ENCODE results near the gene ARRDC5.

The ARRDC5 gene

DNA sequence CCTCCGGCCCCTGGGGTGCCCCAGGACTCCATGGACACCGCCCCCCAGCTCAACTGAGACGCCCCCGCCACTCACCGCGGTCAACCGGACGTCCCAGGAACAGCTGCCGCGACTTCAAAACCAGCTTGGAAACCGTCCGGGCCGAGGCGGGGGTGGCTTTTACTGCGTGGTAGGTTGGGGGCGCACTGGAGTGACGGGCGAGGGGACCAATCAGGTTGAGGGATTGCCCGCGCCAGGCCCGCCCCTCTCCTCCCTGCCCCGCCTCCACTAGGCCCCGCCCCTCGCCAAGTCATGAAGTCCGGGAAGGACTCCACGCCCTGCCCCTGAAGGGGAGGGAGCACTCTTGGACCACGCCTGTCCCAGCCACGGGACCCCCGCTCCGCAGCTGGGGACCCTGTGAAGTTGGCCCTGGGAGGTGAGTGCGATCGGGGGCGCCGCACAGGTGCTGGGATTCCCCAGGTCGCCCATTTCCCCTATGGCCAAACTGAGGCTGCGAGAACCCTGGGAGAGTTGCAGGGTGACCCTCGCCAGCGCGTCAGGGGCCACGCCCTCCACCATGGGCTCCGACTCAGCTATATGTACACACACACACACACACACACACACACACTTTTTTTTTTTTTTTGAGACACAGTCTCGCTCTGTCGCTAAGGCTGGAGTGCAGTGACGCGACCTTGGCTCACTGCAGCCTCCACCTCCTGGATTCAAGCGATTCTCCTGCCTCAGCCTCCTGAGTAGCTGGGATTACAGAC, 35.0 kb downstream of the ARRDC5 start, which contains the start of gene PLIN3 (continued):
- no peak for TF ChIP-seq ZNF211 (tag by site-specific recombination; IDR thresholded peaks at IDR 0.05; ENCODE audit: low read depth)
- TF ChIP-seq ZNF175 (tag by site-specific recombination; IDR thresholded peaks at IDR 0.05): no peak
- peak; percentile 86; the same call in 1 of the 2 replicates for TF ChIP-seq KLF8 (tag by site-specific recombination; IDR thresholded peaks at IDR 0.05)
- TF ChIP-seq WT1 (tag by site-specific recombination; IDR thresholded peaks at IDR 0.05): no peak
- no peak for TF ChIP-seq ZNF596 (tag by site-specific recombination; IDR thresholded peaks at IDR 0.05)
- TF ChIP-seq ZNF341 (tag by site-specific recombination; IDR thresholded peaks at IDR 0.05; ENCODE audit: low read depth): peak; percentile 87
- TF ChIP-seq ZNF664 (tag by site-specific recombination; IDR thresholded peaks at IDR 0.05): no peak
- no peak for TF ChIP-seq ZSCAN30 (tag by site-specific recombination; IDR thresholded peaks at IDR 0.05)
- peak; percentile 73 for TF ChIP-seq ZFHX2 (tag by site-specific recombination; conservative IDR thresholded peaks at IDR 0.05)
- TF ChIP-seq SP3 (tag by site-specific recombination; IDR thresholded peaks at IDR 0.05): peak; percentile 91
- no peak for TF ChIP-seq ZNF529 (tag by site-specific recombination; IDR thresholded peaks at IDR 0.05; ENCODE audit: insufficient replicate concordance)
- TF ChIP-seq, protein P1, sequence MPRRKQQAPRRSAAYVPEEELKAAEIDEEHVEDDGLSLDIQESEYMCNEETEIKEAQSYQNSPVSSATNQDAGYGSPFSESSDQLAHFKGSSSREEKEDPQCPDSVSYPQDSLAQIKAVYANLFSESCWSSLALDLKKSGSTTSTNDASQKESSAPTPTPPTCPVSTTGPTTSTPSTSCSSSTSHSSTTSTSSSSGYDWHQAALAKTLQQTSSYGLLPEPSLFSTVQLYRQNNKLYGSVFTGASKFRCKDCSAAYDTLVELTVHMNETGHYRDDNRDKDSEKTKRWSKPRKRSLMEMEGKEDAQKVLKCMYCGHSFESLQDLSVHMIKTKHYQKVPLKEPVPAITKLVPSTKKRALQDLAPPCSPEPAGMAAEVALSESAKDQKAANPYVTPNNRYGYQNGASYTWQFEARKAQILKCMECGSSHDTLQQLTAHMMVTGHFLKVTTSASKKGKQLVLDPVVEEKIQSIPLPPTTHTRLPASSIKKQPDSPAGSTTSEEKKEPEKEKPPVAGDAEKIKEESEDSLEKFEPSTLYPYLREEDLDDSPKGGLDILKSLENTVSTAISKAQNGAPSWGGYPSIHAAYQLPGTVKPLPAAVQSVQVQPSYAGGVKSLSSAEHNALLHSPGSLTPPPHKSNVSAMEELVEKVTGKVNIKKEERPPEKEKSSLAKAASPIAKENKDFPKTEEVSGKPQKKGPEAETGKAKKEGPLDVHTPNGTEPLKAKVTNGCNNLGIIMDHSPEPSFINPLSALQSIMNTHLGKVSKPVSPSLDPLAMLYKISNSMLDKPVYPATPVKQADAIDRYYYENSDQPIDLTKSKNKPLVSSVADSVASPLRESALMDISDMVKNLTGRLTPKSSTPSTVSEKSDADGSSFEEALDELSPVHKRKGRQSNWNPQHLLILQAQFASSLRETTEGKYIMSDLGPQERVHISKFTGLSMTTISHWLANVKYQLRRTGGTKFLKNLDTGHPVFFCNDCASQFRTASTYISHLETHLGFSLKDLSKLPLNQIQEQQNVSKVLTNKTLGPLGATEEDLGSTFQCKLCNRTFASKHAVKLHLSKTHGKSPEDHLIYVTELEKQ (tag by site-specific recombination; IDR thresholded peaks at IDR 0.05; ENCODE audit: borderline replicate concordance): no peak
- peak; percentile 21; the same call in 1 of the 2 replicates for TF ChIP-seq ZNF24 (tag by site-specific recombination; IDR thresholded peaks at IDR 0.05)
- peak; percentile 87 for TF ChIP-seq KLF7 (tag by site-specific recombination; IDR thresholded peaks at IDR 0.05; ENCODE audit: borderline replicate concordance)
- TF ChIP-seq, protein P2, sequence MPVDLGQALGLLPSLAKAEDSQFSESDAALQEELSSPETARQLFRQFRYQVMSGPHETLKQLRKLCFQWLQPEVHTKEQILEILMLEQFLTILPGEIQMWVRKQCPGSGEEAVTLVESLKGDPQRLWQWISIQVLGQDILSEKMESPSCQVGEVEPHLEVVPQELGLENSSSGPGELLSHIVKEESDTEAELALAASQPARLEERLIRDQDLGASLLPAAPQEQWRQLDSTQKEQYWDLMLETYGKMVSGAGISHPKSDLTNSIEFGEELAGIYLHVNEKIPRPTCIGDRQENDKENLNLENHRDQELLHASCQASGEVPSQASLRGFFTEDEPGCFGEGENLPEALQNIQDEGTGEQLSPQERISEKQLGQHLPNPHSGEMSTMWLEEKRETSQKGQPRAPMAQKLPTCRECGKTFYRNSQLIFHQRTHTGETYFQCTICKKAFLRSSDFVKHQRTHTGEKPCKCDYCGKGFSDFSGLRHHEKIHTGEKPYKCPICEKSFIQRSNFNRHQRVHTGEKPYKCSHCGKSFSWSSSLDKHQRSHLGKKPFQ (tag by site-specific recombination; IDR thresholded peaks at IDR 0.05): no peak
- no peak for TF ChIP-seq ZNF548 (tag by site-specific recombination; IDR thresholded peaks at IDR 0.05)
- no peak for TF ChIP-seq AEBP2 (tag by site-specific recombination; IDR thresholded peaks at IDR 0.05; ENCODE audit: borderline replicate concordance)
- TF ChIP-seq, protein P3, sequence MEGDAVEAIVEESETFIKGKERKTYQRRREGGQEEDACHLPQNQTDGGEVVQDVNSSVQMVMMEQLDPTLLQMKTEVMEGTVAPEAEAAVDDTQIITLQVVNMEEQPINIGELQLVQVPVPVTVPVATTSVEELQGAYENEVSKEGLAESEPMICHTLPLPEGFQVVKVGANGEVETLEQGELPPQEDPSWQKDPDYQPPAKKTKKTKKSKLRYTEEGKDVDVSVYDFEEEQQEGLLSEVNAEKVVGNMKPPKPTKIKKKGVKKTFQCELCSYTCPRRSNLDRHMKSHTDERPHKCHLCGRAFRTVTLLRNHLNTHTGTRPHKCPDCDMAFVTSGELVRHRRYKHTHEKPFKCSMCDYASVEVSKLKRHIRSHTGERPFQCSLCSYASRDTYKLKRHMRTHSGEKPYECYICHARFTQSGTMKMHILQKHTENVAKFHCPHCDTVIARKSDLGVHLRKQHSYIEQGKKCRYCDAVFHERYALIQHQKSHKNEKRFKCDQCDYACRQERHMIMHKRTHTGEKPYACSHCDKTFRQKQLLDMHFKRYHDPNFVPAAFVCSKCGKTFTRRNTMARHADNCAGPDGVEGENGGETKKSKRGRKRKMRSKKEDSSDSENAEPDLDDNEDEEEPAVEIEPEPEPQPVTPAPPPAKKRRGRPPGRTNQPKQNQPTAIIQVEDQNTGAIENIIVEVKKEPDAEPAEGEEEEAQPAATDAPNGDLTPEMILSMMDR (tag by site-specific recombination; IDR thresholded peaks at IDR 0.05): no peak
- TF ChIP-seq ZNF768 (tag by site-specific recombination; IDR thresholded peaks at IDR 0.05): no peak
- TF ChIP-seq, protein P4, sequence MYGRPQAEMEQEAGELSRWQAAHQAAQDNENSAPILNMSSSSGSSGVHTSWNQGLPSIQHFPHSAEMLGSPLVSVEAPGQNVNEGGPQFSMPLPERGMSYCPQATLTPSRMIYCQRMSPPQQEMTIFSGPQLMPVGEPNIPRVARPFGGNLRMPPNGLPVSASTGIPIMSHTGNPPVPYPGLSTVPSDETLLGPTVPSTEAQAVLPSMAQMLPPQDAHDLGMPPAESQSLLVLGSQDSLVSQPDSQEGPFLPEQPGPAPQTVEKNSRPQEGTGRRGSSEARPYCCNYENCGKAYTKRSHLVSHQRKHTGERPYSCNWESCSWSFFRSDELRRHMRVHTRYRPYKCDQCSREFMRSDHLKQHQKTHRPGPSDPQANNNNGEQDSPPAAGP (tag by site-specific recombination; IDR thresholded peaks at IDR 0.05): peak; percentile 22; the same call in 1 of the 2 replicates
- TF ChIP-seq ZNF169 (tag by site-specific recombination; IDR thresholded peaks at IDR 0.05): peak; percentile 56; the same call in 1 of the 2 replicates
- no peak for TF ChIP-seq ZNF707 (tag by site-specific recombination; IDR thresholded peaks at IDR 0.05)

Measured in HEK293 (cell line).